Peyer's patch (tissue), 4 donors: ENCODE data around the gene TCL1B. TPM values are rescaled to one million over a fixed set of nuclear protein-coding genes. Genes with fewer than 3 reads are reported as not detected.

Experiments
- DNase-seq, 3 donors: peaks; one replicate each; pipeline ENCODE4 v3.0.0-alpha.2; 2017 to 2019
- H3K27ac ChIP-seq, 4 donors: fragments of 200-600 bp; sonication (generic); one replicate each; pipeline ENCODE4 v1.5.1; 2016 to 2019
- H3K27me3 ChIP-seq, 2 donors: fragments of 200-600 bp; sonication (generic); one replicate each; pipeline ENCODE4 v1.5.1; 2019
- H3K36me3 ChIP-seq, 3 donors: fragments of 200-600 bp; sonication (generic); one replicate each; pipeline ENCODE4 v1.5.1; 2016 to 2019
- H3K4me1 ChIP-seq, 4 donors: fragments of 200-600 bp; sonication (generic); one replicate each; pipeline ENCODE4 v1.5.1; 2016 to 2019
- H3K4me3 ChIP-seq, 4 donors: fragments of 200-600 bp; sonication (generic); 1 replicate in 3 of 4; 2 replicates in 1 of 4; pipeline ENCODE4 v1.5.1; 2016 to 2019; ENCODE audit warnings: mild to moderate bottlenecking in 1 of 4
- H3K9me3 ChIP-seq, 4 donors: fragments of 200-600 bp; sonication (generic); one replicate each; pipeline ENCODE4 v1.5.1; 2016 to 2019; ENCODE audit warnings: mild to moderate bottlenecking in 1 of 4
- POLR2A ChIP-seq, 2 donors: fragments of 450-650 bp; IDR thresholded peaks; one replicate each; pipeline ENCODE4 v1.5.1; 2017; ENCODE audit warnings: antibody characterized with exemption in 2 of 2, mild to moderate bottlenecking in 2 of 2, moderate library complexity in 2 of 2
- total RNA-seq, 4 donors: library from RNA; depleted of rRNA; stranded (reverse); fragments of >200 nt; gene quantifications; one replicate each; pipeline ENCODE4 v1.1.0, GENCODE V29; 2016
- TF ChIP-seq, protein P1 (sequence below), 6 experiments: fragments of 450-650 bp in 4 of 6; fragments of 200-600 bp in 2 of 6; sonication (generic) in 1 of 6; IDR thresholded peaks; one replicate each; pipeline ENCODE4 v1.5.1; 2017 to 2019; ENCODE audit warnings: antibody characterized with exemption in 6 of 6, mild to moderate bottlenecking in 3 of 6, moderate library complexity in 1 of 6

TCL1B gene
- total RNA-seq, 4 donors from 2014 or later: not detected

DNA sequence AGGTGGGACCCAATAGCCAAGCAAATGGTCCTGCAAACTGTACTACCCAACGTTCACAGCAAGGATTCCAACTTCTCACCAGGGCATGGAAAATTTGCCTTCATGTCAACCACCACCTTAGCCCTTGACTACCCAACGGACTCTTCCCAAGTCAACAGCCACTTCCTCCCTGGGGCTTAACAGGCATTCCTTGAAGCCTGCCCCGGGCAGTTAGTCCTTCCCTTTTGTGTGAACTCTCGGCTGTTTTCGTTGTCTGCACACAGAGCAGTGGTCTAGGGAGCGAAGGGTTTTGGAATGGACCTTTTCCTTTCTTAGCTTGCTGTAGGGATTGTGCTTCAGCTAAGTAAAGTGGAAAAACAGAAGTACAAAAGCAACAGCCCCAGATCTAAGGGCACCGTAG is 35.2 kb upstream of the TCL1B start:
- H3K36me3 ChIP-seq: no peaks in the 10 kb centered on the region
- no peak for DNase-seq
- no peaks in the 10 kb centered on the region for H3K27me3 ChIP-seq
- H3K4me3 ChIP-seq: no peak overlapping the region
- no peaks in the 10 kb centered on the region for H3K4me1 ChIP-seq
- no peak for TF ChIP-seq POLR2A (IDR thresholded peaks at IDR 0.05)
- TF ChIP-seq, protein P1, sequence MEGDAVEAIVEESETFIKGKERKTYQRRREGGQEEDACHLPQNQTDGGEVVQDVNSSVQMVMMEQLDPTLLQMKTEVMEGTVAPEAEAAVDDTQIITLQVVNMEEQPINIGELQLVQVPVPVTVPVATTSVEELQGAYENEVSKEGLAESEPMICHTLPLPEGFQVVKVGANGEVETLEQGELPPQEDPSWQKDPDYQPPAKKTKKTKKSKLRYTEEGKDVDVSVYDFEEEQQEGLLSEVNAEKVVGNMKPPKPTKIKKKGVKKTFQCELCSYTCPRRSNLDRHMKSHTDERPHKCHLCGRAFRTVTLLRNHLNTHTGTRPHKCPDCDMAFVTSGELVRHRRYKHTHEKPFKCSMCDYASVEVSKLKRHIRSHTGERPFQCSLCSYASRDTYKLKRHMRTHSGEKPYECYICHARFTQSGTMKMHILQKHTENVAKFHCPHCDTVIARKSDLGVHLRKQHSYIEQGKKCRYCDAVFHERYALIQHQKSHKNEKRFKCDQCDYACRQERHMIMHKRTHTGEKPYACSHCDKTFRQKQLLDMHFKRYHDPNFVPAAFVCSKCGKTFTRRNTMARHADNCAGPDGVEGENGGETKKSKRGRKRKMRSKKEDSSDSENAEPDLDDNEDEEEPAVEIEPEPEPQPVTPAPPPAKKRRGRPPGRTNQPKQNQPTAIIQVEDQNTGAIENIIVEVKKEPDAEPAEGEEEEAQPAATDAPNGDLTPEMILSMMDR (IDR thresholded peaks at IDR 0.05): no peak
- H3K9me3 ChIP-seq: no peaks in the 10 kb centered on the region
- no peak overlapping the region for H3K27ac ChIP-seq

DNA sequence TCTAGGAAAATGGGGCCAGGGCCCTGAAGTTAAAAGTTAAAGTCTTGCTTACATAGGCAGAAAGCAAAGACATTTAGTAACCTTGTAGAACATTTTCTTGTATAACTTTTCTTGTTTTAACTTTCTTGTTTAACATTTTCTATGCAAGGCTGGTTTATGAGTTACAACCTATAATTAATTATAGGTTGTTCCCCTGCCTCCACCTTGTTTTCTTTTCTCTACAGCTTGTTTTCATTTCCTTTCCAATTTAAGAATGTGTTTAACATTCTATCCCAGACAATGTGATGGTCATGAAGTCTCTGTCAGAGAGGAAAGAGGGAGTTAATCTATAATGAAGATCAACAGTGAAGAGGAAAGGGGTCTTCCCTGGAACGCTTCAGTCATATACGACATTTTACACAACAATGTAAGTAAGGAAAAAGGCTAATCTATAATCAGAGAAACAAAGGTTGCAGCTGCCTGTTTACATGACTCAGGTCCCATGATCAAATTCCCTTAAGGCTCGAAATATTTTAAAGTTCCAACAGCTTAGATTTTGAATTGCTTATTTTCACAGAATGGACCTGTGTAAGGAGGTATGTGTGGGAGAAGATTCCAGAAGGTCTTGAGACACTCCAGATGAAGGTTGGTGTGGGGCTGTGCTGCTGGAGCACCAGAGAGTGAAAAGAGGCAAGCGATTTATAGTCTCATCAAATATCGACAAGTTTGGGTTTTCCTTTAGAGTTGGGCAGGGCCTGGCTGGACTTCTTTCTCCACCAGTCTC is 34.2 kb upstream of the TCL1B start:
- Histone ChIP-seq H3K4me1 (no peaks in the 10 kb centered on the region), H3K27me3 (no peaks in the 10 kb centered on the region), H3K9me3 (no peaks in the 10 kb centered on the region), H3K36me3 (no peaks in the 10 kb centered on the region), H3K4me3 (no peak overlapping the region), H3K27ac (no peak overlapping the region)
- TF ChIP-seq, protein P1 (IDR thresholded peaks at IDR 0.05): no peak
- no peak for DNase-seq

DNA sequence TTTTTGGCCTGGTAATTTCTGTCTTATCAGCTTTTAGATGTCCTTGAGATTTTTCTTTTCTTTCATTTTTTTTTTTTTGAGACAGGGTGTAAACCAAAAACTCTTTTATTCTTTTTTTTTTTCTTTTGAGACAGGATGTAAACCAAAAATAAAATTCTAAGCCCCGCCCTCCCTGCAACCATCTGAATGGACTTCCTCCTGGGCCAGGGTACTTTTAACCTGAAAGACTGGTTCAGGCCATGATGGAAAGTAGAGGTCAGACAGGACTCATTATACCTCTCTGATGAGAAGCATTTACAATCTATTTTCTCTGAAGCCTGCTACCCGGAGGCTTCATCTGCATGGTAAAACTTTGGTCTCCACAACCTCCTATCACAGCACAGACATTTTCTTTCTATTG is 33.5 kb upstream of the TCL1B start:
- Histone ChIP-seq H3K4me1 (no peaks in the 10 kb centered on the region), H3K27ac (no peak overlapping the region), H3K36me3 (no peaks in the 10 kb centered on the region), H3K27me3 (no peaks in the 10 kb centered on the region), H3K9me3 (no peaks in the 10 kb centered on the region), H3K4me3 (no peak overlapping the region)
- no peak for DNase-seq
- no peak for TF ChIP-seq POLR2A (IDR thresholded peaks at IDR 0.05)
- TF ChIP-seq, protein P1 (IDR thresholded peaks at IDR 0.05): no peak

DNA sequence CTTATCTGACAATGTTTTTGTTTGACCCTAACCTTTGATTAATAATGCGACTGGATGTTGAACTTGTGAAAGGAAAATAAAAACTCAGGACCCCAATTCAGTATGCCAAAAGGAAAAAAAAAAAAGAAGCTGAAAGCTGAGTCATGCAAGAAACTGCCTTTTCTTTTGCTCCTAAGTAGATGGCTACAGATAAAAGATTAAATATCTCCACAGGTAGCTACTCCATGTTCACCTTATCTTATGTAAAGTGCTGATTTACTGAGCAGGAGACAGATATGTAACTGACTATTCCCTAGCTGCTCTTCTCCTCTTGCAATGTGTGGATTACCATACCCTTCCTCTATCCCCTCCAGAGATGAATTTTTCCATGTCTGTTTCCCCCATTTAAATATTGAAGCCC is 30.8 kb upstream of the TCL1B start:
- H3K4me1 ChIP-seq: no peaks in the 10 kb centered on the region
- no peak overlapping the region for H3K27ac ChIP-seq
- no peak overlapping the region for H3K4me3 ChIP-seq
- no peak for DNase-seq
- no peaks in the 10 kb centered on the region for H3K27me3 ChIP-seq
- TF ChIP-seq, protein P1 (IDR thresholded peaks at IDR 0.05): no peak
- no peak for TF ChIP-seq POLR2A (IDR thresholded peaks at IDR 0.05)
- H3K9me3 ChIP-seq: no peaks in the 10 kb centered on the region
- no peaks in the 10 kb centered on the region for H3K36me3 ChIP-seq

DNA sequence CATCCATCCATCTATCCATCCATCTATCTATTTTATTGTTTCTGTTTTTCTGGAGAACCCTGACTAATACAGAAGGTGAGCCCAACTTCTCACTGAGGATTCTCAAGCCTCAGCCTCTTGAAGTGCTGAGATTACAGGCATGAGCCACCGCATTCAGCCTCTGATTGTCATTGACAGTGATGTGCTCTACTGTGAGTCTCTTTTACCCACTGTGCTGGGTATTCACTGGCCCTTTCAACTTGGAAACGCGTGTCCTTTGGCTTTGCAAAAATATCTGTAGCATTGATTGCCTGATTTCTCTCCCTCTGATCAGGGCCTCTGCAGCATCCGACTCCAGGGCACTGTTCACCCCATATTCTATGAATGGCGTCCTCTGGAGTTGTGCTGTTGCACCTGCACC is 29.6 kb upstream of the TCL1B start:
- Histone ChIP-seq H3K36me3 (no peaks in the 10 kb centered on the region), H3K9me3 (no peaks in the 10 kb centered on the region), H3K27ac (no peak overlapping the region), H3K4me3 (no peak overlapping the region), H3K4me1 (no peaks in the 10 kb centered on the region), H3K27me3 (no peaks in the 10 kb centered on the region)
- no peak for TF ChIP-seq POLR2A (IDR thresholded peaks at IDR 0.05)
- TF ChIP-seq, protein P1 (IDR thresholded peaks at IDR 0.05): no peak
- DNase-seq: no peak
